MM.1S (cell line): Measurements from ENCODE around the gene FCHSD2.

Source experiments
- DNase-seq: peaks from one replicate; pipeline ENCODE4 v3.0.0-alpha.2; 2015
- H2AFZ ChIP-seq: fragments of 300-600 bp; sonication (generic); 2 replicates; pipeline ENCODE4 v1.6.0; 2016; ENCODE audit warnings: antibody characterized with exemption, low read length
- H3F3A ChIP-seq: fragments of 300-600 bp; sonication (generic); 2 replicates; pipeline ENCODE4 v1.6.1; 2016; ENCODE audit warnings: mild to moderate bottlenecking, antibody characterized with exemption, low read length, moderate library complexity, mixed read lengths; ENCODE audit not compliant: insufficient read depth
- H3K27ac ChIP-seq: fragments of 300-600 bp; sonication (generic); 2 replicates; pipeline ENCODE4 v1.5.1; 2016; ENCODE audit warnings: mild to moderate bottlenecking, low read length
- H3K27me3 ChIP-seq: fragments of 300-600 bp; sonication (generic); replicated peaks from 2 replicates; pipeline ENCODE4 v1.6.0; 2016; ENCODE audit warnings: low read length; ENCODE audit not compliant: insufficient read depth
- H3K36me3 ChIP-seq: fragments of 300-600 bp; sonication (generic); replicated peaks from 2 replicates; pipeline ENCODE4 v1.6.1; 2016; ENCODE audit warnings: mild to moderate bottlenecking, low read length, mixed read lengths; ENCODE audit not compliant: insufficient read depth
- H3K4me1 ChIP-seq: fragments of 300-600 bp; sonication (generic); 2 replicates; pipeline ENCODE4 v1.6.1; 2016; ENCODE audit warnings: low read length, mixed read lengths
- H3K4me2 ChIP-seq: fragments of 300-600 bp; sonication (generic); 2 replicates; pipeline ENCODE4 v1.6.0; 2016; ENCODE audit warnings: low read depth, low read length
- H3K4me3 ChIP-seq: fragments of 300-600 bp; sonication (generic); 2 replicates; pipeline ENCODE4 v1.5.1; 2016; ENCODE audit warnings: low read length, mixed read lengths
- H3K79me2 ChIP-seq: fragments of 300-600 bp; sonication (generic); 2 replicates; pipeline ENCODE4 v1.6.1; 2016; ENCODE audit warnings: mixed run types, low read length, mixed read lengths
- H3K9ac ChIP-seq: fragments of 300-600 bp; sonication (generic); 2 replicates; pipeline ENCODE4 v1.6.1; 2016; ENCODE audit warnings: low read length, mixed read lengths
- H3K9me2 ChIP-seq: fragments of 300-600 bp; sonication (generic); replicated peaks from 2 replicates; pipeline ENCODE4 v1.6.1; 2016; ENCODE audit warnings: mild to moderate bottlenecking, low read length, mixed read lengths; ENCODE audit not compliant: insufficient read depth
- H3K9me3 ChIP-seq: fragments of 300-600 bp; sonication (generic); replicated peaks from 2 replicates; pipeline ENCODE4 v1.6.1; 2016; ENCODE audit warnings: mild to moderate bottlenecking, low read length, mixed read lengths; ENCODE audit not compliant: insufficient read depth
- H4K20me1 ChIP-seq: fragments of 300-600 bp; sonication (generic); 2 replicates; pipeline ENCODE4 v1.6.1; 2016; ENCODE audit warnings: mild to moderate bottlenecking, low read length, moderate library complexity, mixed read lengths; ENCODE audit not compliant: insufficient read depth
- CTCF ChIP-seq: fragments of 300-600 bp; sonication (generic); IDR thresholded peaks from 2 replicates; pipeline ENCODE4 v1.5.1; 2016; ENCODE audit warnings: antibody characterized with exemption, low read length, mixed read lengths
- EZH2 ChIP-seq: fragments of 300-600 bp; sonication (generic); optimal IDR thresholded peaks from 2 replicates; pipeline ENCODE3; 2017; ENCODE audit warnings: low read depth, mild to moderate bottlenecking, antibody characterized with exemption, low read length, mixed read lengths
- EZH2phosphoT487 ChIP-seq: fragments of 300-600 bp; sonication (generic); IDR thresholded peaks from 2 replicates; pipeline ENCODE4 v1.6.1; 2018; ENCODE audit warnings: antibody characterized with exemption, low read length

Gene FCHSD2

GRCh38 chr11:73185680-73186293, 43.7 kb upstream of the FCHSD2 start:
- H3K4me3 ChIP-seq, result no peak overlapping the region
- TF ChIP-seq EZH2phosphoT487 (no peak), EZH2 (no peak), CTCF (no peak)
- H3K9ac ChIP-seq, result no peak overlapping the region
- H3K9me2 ChIP-seq, result no peaks in the 10 kb centered on the region
- H3F3A ChIP-seq, result no peaks in the 10 kb centered on the region
- no peaks in the 10 kb centered on the region for H3K9me3 ChIP-seq
- H3K4me2 ChIP-seq, result no peak overlapping the region
- H3K79me2 ChIP-seq, result no peaks in the 10 kb centered on the region
- H3K36me3 ChIP-seq, result no peaks in the 10 kb centered on the region
- no peak overlapping the region for H3K27ac ChIP-seq
- DNase-seq, result no peak
- H2AFZ ChIP-seq, result no peak overlapping the region
- H4K20me1 ChIP-seq, result no peaks in the 10 kb centered on the region
- no peaks in the 10 kb centered on the region for H3K4me1 ChIP-seq
- no peaks in the 10 kb centered on the region for H3K27me3 ChIP-seq

DNA sequence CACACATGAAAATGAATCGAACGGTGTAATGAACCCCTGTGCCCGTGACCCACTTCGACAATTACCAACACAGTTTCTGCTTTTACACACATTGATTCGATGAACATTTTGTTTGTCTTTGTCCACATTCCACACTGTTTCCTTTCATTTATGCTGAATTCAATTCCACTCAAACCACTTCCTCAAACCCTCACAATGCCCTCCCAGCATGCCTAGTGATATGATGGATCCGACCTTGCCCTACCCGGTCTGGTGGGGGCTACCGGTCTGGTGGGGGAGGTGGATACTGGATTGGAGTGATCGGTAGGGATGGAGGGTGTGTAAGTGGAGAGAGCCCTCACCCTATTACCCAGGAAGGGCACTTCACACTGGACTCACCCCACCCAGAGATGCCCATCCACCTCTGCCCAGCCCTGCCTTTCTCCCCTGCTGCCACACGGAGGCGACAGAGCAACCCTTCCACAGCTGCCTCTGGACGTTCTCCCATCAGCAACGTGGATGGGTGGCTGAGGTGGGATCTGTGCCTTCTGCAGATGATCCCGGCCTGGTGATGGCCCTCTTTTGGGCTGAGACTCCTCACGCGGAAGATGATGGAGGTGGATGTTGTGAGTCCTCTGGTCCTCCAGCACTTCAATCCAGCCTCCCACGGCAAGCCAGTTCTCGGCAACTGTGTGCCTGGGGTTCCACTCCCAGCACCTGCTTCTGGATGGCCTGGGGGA, 43.0 kb upstream of the FCHSD2 start:
- Histone ChIP-seq H3K4me2 (no peak overlapping the region), H3K27me3 (no peaks in the 10 kb centered on the region), H3K9me3 (no peaks in the 10 kb centered on the region), H3K4me1 (no peaks in the 10 kb centered on the region), H2AFZ (0 out of 2 replicates have a peak overlapping the region, but pooled peaks have one; percentile 7), H4K20me1 (no peaks in the 10 kb centered on the region), H3F3A (no peaks in the 10 kb centered on the region), H3K79me2 (no peaks in the 10 kb centered on the region), H3K9me2 (no peaks in the 10 kb centered on the region), H3K36me3 (no peaks in the 10 kb centered on the region), H3K27ac (no peak overlapping the region), H3K4me3 (no peak overlapping the region), H3K9ac (no peak overlapping the region)
- TF ChIP-seq CTCF (peak; percentile 94), EZH2phosphoT487 (no peak), EZH2 (no peak)
- peak; percentile 59 for DNase-seq

GRCh38 chr11:73182824-73183321, 40.8 kb upstream of the FCHSD2 start:
- Histone ChIP-seq H3K9me2 (no peaks in the 10 kb centered on the region), H3K36me3 (no peaks in the 10 kb centered on the region), H3K9me3 (no peaks in the 10 kb centered on the region), H3K9ac (no peak overlapping the region), H3K27ac (no peak overlapping the region), H3K4me2 (no peak overlapping the region), H3K27me3 (no peaks in the 10 kb centered on the region), H2AFZ (no peak overlapping the region), H3F3A (no peaks in the 10 kb centered on the region), H3K4me3 (no peak overlapping the region), H3K79me2 (no peaks in the 10 kb centered on the region), H3K4me1 (peaks cover 4% of the 10 kb centered on the region; the same call in 1 of the 2 replicates), H4K20me1 (no peaks in the 10 kb centered on the region)
- TF ChIP-seq CTCF, result no peak
- no peak for TF ChIP-seq EZH2phosphoT487
- TF ChIP-seq EZH2, result no peak
- no peak for DNase-seq
